HG02973 (cell line): ENCODE results near the gene UBAP1L.

ENCODE experiments used
- ATAC-seq: cut with Tn5 transposase; IDR thresholded peaks from one replicate; pipeline ENCODE4 v1.9.1; 2021; ENCODE audit warnings: moderate library complexity; ENCODE audit not compliant: unreplicated experiment

UBAP1L gene

GRCh38 chr15:65067645-65068402 is 47.2 kb downstream of the UBAP1L start, which contains the start of gene RASL12:
Gene RASL12 (minus strand): TSS chr15:65067991. CDS start chr15:65067835, 156 bp downstream.
- no peak for ATAC-seq

- no peak for ATAC-seq
These were observed 47.7 kb downstream of the UBAP1L start for GRCh38 chr15:65067317-65067644.

- ATAC-seq: no peak
These were observed 48.2 kb downstream of the UBAP1L start for GRCh38 chr15:65066635-65067316.

GRCh38 chr15:65066001-65066634 is 48.9 kb downstream of the UBAP1L start:
- no peak for ATAC-seq

GRCh38 chr15:65062726-65063125 is 52.3 kb downstream of the UBAP1L start:
- ATAC-seq: no peak

GRCh38 chr15:65062061-65062460 is 52.9 kb downstream of the UBAP1L start:
- no peak for ATAC-seq

- no peak for ATAC-seq
These were observed 54.2 kb downstream of the UBAP1L start for GRCh38 chr15:65060641-65061397.

- ATAC-seq: no peak
These were observed 54.9 kb downstream of the UBAP1L start for GRCh38 chr15:65059931-65060596.

GRCh38 chr15:65059369-65059750 is 55.6 kb downstream of the UBAP1L start:
- no peak for ATAC-seq

- ATAC-seq: no peak
These were observed 56.3 kb downstream of the UBAP1L start for GRCh38 chr15:65058394-65059368.

- no peak for ATAC-seq
These were observed 57.5 kb downstream of the UBAP1L start for GRCh38 chr15:65057549-65057940.

GRCh38 chr15:65056868-65057548 is 58.0 kb downstream of the UBAP1L start:
- ATAC-seq: no peak

GRCh38 chr15:65056106-65056505 is 58.9 kb downstream of the UBAP1L start:
- no peak for ATAC-seq

GRCh38 chr15:65055201-65055870 is 59.7 kb downstream of the UBAP1L start:
- ATAC-seq: no peak

GRCh38 chr15:65054333-65055200 is 60.4 kb downstream of the UBAP1L start:
- ATAC-seq: no peak

- no peak for ATAC-seq
These were observed 62.0 kb downstream of the UBAP1L start for GRCh38 chr15:65052956-65053355.

- no peak for ATAC-seq
These were observed 63.7 kb downstream of the UBAP1L start for GRCh38 chr15:65051266-65051665.

GRCh38 chr15:65050270-65050669 is 64.7 kb downstream of the UBAP1L start:
- no peak for ATAC-seq
